ENCODE data around the gene WDFY1.

- TF ChIP-seq EZH2phosphoT487 (IDR thresholded peaks at IDR 0.05; ENCODE audit: borderline replicate concordance, low read depth, low read length) = no peak
- no peak for TF ChIP-seq CTCF (conservative IDR thresholded peaks at IDR 0.05; ENCODE audit: low read length)
These were observed 901 bp downstream of the WDFY1 start for GRCh38 chr2:223944166-223944702.
